Daoy (cell line): ENCODE results near the gene FAAP100. TPM values are rescaled to one million over a fixed set of nuclear protein-coding genes. Genes with fewer than 3 reads are reported as not detected.
"Not testable (repeated sequence)": the region's sequence is repeated elsewhere in the genome, so short reads cannot be mapped to it uniquely, and the experiment has no call there.

Source experiments
- DNase-seq: peaks from one replicate; pipeline ENCODE4 v3.0.0-alpha.2; 2015; ENCODE audit warnings: low read depth
- total RNA-seq: library from RNA; depleted of rRNA; stranded (reverse); fragments of >200 nt; shearing (Covaris generic); gene quantifications from 2 replicates; pipeline ENCODE4 v1.2.3, GENCODE V29; 2014; rRNA removed

The FAAP100 gene
- total RNA-seq = 11.7 TPM in 2 replicates

DNA sequence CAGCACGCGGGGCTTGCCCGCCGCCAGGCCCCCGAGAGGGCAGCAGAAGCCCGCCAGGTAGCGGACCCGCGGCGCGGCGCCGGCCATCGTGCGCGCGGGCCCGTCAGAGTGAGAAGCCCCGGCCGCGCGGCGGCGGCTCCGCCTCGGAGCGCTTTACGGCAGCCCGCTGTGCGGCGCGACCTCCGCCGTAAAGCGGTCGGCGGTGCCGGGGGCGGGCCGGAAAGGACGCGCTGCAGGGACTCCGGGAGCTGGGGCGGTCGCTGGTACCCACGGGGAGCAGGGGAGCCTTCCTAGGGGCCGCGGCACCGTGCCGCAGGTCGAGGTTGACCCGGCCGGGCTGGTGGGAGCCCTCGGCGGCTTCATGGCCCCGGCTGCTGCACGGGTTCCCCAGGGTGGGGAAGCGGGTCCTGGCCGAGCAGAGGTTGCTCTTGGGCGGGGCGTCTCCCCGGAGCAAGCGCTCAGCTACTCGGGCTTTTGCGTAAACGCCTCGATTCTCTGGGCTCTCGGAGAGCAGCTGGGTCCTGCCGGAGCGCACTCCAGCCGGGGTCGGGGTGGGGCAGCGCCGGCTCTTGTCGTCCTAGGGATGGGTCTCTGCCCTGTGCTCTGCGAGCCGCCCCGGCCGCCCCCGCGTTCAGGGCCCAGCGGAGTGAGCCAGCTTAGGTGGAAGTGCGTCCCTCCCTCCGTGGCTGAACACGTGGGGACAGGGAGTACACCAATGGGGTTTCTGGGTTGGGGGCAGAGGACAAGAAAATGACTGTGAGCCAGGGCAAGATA is at the start of gene FAAP100:
Gene FAAP100, minus strand, starts transcription at position 110 of the 774 bp plus-strand sequence. Its CDS starts 23 bp downstream, at position 87.
- DNase-seq = peak; percentile 91

GRCh38 chr17:81601525-81602120 is 49.5 kb upstream of the FAAP100 start:
- peak; percentile 61 for DNase-seq

DNA sequence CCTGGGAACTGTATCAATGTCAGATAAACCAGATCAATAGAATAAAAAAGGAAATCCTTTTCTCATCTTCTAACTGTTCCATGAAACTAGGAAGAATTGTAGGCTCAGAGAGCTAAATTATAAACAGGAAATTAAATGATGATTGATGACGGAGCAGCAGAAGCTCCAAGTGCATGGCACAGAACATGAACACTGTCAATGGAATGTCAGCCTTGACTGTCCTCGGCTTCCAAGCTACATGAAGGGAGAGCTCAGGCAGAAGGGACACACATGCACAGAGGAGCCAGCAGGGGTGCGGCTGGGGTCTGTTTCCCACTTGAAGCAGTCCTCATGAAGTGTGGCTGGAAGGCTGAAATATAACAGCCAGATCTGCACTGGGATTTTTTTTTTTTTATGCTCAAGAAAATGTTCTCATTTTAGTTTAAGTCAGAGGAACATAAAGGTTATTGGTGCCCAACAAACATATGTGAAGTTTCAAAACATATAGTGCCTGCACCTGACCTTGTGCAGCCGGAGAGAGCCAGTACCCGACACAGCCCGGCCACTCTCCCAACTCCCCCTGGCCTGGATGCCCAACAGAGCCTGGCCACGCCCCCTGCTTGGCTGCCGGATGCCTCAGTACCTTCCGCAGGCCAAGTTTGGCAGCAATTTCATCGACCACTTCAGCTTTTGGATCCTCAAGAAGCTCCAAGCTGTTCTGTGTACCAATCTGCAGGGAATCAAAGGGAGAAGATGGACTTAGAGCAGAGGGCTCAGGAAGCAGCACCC is 47.8 kb upstream of the FAAP100 start:
- no peak for DNase-seq

- DNase-seq = no peak
Observed at GRCh38 chr17:81593105-81593871, 41.1 kb upstream of the FAAP100 start.

DNA sequence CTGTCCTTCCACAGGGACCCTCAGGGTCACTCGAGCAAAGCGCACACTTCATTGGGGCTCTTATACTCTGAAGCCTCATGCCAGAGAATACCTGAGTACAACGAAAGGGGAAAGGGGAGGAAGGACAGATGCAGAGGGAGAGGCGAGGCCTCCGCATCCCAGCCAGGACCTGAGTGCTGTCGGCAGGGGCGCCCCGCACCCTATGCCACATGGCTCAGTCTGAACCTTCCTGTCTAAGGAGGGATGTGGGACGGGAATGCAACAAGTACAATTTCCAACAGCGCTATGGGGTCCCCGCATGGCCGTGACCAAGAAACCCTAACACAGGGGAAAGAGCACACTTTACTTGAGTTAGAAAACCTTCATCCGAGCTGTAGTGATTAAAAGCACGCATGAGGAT is 39.8 kb upstream of the FAAP100 start:
- DNase-seq = no peak

DNA sequence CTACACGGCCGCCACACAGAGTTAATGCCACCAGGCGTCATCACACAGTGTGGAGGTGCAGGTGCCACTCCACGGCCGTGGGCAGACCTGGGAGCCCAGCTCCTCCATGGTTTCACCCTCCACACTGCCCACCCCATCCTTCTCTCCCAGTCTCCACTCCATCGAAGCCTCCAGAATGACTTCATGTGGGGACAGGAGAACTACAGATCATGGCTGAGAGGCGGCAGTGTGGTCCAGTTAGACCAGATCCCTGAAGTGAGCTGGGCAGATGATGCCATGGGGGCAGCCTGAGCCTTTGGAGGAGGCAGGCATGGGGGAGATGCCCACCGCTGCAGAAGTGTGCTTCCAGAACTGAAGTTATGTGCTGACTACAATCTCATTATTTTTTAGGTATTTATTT is 38.0 kb upstream of the FAAP100 start:
- DNase-seq = no peak

GRCh38 chr17:81589612-81590011 is 37.5 kb upstream of the FAAP100 start:
- DNase-seq = no peak

DNA sequence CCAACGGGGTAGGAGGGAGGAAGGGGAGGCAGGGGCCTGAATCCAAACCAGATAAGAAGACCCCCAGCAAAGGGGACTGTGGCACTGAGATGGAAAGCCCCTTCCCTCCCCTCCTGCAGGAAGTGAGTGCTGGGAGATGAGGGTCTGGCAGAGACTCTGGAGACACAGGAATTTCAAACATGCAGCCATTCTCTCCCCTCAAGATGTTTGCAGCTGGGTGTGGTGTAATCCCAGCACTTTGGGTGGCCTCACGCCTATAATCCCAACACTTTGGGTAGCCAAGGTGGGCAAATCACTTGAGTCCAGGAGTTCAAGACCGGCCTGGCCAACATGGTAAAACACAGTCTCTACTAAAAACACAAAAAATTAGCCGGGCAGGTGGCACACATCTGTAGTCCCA is 33.9 kb upstream of the FAAP100 start:
- DNase-seq = no peak

DNA sequence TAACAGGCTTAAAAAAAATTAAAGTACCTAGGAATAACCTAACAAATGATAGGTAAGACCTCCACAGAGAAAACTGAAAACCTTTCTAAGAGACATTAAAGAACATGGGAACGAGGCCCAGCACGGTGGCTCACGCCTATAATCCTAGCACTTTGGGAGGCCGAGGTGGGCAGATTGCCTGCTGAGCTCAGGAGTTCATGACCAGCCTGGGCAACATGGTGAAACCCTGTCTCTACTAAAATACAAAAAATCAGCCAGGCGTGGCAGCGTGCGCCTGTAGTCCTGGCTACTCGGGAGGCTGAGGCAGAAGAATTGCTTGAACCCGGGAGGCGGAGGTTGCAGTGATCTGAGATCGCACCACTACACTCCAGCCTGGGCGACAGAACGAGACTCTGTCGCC is 32.6 kb upstream of the FAAP100 start:
- not testable (repeated sequence) for DNase-seq

DNA sequence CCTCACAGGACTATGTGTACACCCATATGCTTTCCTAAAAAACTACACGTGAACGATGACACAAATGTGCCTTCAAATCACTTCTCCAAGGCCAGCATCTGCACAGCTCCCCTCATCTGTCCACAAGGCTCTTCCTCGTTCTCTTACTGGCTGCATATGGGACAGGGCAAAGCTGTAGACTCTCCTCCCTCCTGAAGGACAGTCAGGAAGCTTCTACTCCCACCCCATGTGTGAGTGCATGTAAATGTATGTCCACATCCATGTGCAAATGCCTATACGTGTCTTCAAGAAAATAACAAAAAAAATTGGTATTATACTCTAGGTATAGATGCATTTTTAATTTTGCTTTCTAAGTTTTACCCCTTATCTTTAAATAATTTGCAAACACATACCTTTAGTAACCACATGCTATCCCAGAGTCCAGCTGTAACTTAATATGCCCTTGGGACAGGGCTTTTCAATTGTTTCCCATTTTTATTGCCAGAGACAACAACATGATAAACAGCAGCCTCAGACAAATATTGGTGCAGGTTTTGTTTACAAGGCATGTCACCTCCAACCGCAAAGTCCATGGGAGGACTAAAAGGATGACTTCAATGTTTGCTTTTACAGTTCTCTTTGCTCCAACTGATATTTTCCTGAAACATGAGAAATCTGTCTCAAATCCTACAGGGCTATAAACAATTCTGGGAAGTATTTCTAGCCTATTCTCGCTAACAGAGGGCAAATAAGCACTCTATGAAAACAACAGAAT is 31.6 kb upstream of the FAAP100 start:
- no peak for DNase-seq

GRCh38 chr17:81582749-81583148 is 30.6 kb upstream of the FAAP100 start:
- no peak for DNase-seq

DNA sequence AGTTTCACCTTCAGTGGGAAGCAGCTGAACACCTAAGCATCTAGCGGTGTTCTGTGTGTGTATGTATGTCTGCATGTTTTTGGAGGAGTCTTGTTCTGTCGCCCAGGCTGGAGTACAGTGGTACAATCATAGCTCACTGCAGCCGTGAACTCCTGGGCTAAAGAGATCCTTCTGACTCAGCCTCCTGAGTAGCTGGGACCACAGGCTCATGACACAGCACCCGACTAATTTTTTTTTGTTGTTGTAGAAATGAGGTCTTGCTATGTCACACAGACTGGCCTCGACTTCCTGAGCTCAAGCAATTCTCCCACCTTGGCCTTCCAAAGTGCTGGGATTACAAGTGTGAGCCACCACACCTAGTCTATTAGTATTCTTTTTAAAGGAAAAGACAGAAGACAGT is 30.2 kb upstream of the FAAP100 start:
- DNase-seq = peak; percentile 69

DNA sequence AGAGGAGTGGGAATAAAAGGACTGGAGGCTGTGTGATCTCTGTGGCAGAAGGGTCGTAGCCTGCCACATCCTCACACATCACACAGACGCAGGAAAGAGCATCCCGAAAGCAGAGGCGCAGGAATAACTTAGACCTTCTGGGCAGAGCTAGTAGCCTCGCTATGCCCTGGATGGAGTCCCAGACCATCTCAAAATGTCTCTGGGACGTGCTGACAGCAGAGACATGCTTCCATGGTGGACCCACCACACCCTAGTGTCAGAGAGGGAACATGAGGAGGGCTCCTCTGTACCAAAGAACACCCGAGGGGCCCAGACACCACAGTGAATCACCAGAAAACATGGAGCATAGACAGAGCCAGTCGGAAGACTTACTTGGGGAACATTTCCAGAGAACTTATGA is 29.6 kb upstream of the FAAP100 start:
- DNase-seq = no peak

DNA sequence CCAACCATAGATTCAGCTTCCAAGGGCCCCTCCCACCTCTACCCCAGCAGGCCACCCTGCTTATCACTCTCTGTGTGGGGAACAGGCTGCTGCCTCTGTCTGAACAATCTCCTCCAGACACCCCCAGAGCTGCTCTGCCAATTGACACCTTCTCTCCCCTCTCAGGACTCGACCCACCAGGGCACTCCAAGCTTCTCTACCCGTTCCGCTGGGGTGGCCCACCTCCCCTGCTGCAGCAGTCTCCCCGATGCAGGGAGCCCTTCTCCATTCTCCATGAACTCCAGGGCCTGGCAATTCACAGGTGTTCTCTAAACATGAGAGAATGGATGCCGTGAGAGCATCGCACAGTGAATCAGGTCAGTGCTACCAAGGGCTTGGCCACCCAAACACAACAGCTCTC is 28.3 kb upstream of the FAAP100 start:
- DNase-seq = no peak

DNA sequence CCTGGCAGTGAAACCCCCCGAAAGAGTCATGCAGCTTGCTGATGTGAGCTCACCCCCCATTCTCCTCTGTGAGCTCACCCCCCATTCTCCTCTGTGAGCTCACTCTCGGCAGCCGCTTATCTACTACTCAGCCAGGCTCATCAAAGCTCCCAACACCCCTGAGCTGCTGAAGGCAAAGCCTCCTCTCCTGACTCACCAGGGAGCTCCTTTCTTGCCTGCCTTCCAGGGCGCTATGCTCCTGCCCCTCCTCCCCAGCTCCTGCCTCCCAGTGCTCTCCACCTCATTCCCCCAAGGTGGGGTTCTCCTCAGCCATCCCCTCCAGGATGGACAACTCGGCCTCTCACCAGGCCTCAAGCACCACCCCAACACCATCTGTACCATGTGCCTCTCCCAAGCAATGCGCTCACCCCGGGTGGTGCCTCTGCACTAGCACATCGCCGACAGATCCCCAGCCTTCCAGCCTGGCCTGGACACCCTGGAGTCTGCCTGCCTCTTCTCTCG is 27.7 kb upstream of the FAAP100 start:
- DNase-seq = peak; percentile 80

DNA sequence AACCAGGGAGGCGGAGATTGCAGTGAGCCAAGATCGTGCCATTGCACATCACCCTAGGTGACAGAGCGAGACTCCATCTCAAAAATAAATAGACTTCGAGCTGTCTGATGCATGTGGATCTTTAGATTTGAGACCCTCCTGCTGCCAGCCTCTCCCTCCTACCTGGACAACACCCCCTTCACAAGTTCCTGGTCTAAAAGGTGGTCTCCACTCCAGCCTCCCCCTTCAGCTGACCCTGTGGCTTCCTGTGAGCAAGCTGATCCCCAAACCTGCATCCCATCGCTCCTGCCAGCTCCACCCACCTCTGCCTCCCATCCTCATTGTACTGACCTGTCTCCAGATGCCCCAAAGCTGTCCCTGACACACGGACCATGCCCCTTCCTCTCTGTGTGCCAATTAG is 27.1 kb upstream of the FAAP100 start:
- DNase-seq = no peak

DNA sequence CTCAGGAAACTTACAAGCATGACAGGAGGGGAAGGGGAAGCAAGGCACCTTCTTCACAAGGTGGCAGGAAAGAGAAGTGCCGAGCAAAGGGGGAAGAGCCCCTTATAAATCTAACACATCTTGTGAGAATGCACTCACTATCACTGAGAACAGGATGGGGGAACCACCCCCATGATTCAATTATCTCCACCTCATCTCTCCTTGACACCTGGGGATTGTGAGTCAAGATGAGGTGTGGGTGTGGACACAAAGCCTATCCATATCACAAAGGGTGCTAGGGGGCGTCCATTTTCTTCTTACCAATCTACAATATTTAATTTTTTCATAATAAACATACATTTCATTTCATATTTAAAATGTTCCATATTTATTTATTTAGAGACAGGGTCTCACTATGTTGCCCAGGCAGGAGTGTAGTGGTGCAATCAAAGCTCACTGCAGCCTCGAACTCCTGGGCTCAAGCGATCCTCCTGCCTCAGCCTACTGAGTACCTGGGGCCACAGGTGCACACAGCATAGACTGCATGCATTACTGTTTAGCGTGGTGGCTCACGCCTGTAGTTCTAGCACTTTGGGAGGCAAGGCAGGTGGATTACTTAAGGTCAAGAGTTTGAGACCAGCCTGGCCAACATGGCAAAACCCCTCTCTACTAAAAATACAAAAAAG is 26.5 kb upstream of the FAAP100 start:
- no peak for DNase-seq

- DNase-seq = no peak
Observed at GRCh38 chr17:81578038-81578441, 25.9 kb upstream of the FAAP100 start.

DNA sequence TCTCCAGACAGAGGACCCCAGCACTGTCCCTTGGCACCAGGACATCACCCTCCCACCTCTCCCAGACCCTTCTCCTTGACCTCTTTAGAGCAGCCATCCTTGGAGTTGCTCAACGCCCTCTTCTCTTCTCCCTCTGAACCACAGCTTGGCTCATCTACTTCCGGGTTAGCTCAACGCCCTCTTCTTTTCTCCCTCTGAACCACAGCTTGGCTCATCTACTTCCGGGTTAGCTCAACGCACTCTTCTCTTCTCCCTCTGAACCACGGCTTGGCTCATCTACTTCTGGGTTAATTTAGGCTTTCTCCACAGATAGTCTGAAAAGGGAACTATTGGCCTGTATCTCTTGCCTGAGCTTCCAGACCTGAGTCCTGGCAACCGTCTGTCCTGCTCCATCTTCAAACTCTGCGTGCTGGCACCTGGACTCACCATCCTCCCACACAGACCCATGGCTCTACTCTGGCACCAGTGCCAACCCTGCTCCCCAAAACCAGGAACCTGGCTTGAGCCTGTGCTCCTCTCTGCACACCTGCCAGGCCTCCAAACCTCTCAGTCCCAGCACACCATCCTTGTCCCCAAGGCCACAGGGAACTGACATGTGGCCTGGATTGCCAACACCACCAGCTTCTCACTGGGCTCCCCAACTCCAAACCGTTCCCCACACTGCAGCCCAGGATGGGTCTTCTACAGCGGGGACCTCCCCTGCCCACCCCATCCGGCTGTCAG is 25.3 kb upstream of the FAAP100 start:
- no peak for DNase-seq
